ENCODE data around the gene IRF6.

Gene IRF6

DNA sequence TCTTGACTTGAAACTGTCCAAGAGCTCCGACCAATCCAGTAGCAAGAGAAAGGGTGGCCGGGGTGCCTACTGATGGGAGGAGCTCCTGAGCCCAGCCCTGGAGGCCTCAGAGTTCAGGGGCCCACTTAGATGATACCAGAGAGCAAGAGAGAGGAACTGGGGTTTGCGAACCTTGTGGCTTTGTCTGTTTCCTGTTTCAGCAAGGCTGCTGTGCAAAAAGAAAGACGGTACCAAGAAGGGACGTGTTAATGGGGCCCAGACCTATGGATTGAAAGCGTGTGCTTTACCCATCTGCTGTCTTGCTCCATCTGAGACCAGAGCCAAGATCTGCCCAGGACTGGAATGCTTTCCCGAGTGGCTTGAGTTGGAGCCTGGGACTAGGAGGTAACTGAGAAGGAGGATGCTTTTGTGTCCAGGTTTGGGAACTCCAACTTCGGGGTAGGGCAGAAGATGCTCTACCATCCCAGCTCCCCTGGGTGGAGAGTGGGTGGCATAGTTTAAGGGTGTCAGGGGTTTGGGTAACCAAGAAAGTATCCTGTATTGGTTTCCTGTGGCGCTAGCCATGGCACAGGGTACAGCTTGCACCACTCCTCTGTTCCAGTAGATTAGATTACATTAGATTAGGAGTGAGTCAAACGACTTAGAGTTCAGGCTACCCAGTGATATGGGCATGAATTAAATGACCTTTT is 49.9 kb downstream of the IRF6 start, which contains the start of gene TRAF3IP3:
Gene TRAF3IP3 (plus strand): TSS at position 128 of the 689 bp plus-strand sequence. CDS start 3,987 bp downstream, outside the sequence.
- no peak for DNase-seq

DNA sequence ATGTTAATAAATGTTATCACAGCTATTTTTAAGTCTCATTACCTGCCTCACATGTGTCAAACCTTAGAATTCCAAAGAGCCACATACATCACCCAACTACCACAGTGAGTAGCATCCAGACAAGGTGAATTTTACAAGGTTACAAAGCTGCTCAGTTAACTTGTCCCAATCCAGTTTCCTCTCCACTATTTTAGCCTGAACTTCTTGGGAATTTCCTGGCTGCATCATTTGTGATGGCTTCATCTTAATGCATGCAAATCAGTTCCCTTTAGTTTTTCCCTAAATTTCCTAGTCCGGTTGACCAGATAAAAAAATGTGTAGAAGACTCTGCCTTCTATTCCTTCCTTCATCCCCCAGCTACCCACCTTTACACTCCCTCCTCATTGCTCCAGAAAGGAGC is 50.7 kb downstream of the IRF6 start:
- no peak for DNase-seq

DNA sequence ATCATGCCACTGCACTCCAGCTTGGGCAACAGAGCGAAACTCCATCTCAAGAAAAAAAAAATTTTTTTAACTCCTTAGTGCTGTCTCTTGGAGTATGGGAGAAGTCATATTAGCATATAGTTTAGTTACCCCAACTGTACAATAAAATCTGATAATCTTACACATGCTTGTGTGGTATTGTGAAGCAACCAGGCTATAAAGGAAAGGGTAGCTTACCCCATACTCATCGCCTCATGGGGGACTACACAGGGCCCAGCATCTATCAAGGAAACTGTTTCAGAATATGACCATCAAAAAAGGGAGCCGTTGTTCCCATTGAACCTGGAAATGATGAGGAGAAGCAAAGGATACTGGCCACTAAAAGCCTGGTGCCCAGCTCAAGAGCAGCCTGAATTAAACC is 53.1 kb downstream of the IRF6 start:
- DNase-seq, result no peak

DNA sequence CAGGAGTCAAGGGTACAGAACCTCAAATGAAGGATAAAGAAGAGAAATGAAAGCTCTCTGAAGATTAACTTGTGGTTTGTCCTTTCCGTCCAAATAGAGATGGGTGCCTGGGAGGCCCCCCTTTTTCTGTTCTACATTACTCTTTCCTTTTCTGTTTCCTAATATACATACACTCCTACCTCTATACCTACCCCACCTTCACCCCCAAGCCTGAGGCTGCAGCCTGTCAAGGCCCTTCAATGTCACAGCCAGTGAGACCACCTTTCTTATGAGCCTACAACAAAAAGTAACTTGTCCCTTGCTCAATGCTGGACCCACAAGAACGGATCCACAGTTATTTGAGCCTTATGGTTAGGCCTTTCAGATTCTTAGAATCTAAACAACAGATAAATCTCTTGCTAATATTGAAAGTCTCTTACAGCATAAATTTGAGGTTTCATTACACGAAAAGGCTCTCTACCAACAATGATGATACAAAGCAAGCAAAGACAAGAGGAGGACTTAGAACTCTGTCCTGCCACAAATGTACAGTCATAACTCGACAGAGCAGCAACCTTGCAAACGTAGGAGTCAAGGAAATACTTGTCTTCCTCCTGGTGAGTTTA is 54.2 kb downstream of the IRF6 start:
- DNase-seq, result no peak

DNA sequence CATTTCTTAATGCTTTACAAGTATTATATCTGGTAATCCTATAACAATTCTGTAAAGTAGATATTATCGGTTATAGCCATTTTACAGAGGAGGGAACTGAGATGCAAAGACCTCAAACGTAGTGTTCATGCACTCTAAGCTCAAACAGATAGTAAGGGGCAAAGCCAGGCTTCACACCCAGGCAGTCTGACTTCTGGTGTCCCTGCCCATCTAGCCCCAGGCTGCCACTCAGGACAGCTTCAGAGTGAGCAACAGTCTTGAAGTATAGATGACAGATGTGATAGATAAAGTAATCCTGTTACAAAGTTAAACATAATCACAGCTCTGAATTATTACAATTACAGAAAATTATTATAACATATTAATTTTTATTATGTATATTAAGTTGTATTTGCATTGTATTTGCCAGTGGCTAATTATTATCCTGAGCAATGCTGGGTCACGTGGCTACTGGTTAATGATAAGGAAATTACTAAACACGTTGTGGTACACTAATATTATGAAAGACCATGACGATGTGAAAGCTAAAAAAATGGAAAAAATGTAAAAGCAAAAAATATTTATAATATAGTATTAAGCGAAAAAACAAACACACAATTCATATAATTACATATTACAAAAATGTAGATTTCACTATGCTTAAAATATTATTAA is 56.1 kb downstream of the IRF6 start:
- DNase-seq, result no peak

DNA sequence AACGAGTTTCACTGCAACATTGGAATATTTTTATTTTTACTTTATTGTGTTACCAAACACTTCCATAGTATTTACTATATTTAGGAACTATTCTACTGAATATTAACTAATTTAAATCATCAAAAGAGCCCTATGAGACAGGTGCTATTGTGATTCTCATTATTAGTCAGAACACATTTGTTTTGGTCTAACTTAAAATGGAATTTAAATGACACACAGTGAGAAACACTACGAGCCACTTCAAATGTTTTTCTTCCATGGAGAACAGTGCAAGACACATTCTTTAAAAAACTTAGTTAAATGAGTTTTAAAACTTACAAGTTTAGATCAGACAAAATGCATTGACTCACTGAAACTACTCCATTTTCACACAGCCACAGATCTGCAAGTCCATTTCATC is 56.7 kb downstream of the IRF6 start:
- no peak for DNase-seq

DNA sequence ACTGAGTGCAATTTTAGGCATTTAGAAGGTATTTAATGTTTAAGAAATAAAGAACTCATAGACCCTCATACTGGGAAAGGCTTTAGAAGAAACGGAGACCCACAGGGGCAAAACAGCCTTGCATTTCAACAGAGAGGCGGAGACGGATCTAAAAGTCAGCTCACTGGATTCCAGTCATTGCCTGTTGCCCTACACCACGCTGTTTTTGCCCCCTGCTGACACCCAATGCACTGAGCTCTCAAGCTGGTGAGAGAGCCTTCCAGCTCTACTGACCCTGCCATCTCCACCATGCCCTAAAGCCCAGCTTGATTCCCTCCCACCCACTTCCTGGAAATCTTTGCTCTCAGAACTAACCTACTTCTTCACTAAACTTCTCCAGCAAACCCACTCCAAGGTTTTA is 57.3 kb downstream of the IRF6 start:
- no peak for DNase-seq

DNA sequence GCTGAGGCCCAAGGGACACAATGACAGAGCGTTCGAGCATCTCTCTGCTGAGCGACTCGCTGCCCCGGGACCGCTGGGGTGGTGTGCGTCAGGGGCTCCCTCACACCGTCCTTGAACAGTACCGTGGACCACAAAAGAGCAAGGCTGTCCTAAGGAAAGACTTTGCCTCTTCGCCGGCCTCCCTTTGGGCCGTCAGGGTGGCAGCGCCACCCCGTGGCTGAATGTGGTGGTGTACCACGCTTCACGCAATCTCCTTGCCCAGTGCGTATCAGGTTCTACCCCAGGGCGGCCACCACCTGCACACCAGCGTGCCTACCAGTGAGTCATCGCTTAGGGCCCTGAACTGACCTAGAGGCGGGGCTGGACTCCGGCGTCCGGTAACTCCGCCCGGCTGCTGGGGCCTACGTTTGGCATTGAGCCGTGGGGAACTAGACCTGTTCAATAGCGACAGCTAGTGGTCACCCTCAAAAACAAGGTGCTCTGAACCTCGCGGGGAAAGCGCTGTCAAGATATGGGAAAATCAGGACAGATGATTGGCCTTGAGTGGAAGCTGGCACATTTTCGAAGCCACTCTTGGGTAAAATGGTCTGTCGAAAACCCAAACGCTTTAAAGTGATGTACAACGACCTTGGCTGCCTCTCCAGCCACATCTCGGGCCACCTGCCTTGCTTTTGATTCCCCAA is 58.2 kb downstream of the IRF6 start:
- DNase-seq, result no peak

DNA sequence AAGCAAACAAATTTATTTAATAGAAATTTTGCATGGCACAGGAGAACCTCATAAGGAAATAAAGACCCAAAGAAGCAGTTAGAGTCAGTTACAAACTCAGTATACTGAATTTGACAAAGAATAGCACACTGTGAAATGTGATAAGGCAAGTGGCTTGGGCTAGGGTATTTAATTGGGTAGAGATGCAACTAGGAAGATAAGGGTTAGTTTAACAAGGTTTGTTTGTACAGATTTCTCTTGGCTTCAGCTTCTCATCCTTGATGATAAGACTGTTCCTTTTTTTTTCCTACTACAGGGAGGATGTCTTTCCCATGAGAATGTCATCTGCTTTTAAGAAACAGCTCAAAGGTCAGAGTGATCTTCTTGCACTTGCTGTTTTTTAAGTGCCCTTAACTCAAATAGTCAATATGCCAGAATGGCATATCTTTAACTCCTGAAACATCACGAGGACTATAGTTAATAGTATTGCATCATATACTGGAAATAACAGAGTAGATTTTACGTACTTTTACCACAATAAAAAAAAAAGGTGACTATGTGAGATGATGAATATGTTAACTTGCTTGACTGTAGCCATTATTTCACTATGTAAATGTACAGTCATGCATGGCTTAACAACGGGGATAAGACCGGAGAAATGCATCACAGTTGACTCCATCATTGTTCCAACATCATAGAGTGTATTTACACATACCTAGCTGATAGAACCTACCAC is 59.3 kb downstream of the IRF6 start:
- no peak for DNase-seq

DNA sequence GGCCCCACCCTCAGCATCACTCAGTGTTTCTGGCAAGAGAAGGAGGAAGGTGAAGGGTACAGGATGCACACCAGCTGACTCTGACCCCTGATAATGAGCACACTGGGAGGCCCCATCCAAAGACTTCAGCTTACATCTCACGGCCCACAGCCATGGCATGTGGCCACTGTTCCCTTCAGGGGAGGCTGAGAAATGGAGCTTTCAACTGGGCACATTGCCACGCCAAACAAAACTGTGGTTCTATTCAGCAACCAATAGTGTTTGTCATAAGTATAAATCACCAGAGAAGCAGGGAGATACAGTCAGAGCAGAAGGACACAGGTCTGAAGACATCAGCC is 62.8 kb downstream of the IRF6 start:
- DNase-seq, result no peak

DNA sequence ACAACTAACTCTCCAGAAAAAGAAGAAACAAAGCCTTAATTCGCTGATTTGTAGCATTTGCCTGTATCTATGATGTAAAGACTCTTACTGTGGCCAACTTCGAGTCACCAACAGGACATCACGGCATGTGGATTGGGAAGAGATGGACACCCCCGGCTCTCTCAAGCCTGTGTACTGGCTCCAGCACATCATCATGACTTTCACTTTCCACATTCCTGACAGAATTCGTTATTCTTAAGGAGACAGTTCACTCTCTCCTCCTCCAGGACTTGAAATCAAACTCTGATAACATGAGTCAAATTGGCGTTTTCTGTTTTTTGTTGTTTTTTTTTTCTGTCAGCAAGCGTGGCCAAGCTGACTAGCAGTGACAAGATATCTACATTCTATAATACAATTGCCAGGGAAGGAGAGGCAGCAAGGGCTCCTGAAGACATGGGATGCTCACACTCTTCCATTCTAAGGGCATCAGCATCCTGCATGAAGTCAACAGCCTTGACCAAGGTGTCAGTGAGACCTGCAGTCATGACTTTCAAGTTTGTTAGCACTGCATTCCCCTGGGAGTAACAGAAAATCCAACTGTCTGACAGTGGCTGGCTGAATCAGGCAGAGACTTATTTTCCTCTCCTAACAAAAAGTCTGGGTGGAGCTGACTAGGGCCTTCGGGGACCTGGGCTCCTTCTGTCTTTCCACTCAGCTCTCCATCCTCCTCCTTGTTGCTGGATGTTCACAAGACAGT is 63.4 kb downstream of the IRF6 start:
- no peak for DNase-seq

DNA sequence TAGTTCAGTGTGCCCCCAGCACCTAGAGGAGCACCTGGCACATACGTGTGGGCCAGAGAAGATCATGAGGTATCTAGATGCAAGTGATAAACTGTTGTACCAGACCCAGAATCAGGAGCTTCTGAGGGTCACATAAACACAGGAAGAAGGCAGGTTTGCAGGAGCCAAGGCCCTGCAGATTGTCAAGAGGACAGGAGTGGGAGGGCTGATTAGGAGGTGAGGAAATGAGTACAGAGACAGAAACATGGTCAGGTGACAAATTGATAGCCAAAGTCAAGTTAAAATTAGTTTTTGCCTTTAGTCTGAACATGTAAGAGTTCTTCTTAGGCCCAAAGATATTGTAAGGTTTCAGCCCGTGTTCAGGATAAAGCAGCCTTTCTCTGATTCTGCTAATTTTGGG is 64.1 kb downstream of the IRF6 start:
- no peak for DNase-seq

DNA sequence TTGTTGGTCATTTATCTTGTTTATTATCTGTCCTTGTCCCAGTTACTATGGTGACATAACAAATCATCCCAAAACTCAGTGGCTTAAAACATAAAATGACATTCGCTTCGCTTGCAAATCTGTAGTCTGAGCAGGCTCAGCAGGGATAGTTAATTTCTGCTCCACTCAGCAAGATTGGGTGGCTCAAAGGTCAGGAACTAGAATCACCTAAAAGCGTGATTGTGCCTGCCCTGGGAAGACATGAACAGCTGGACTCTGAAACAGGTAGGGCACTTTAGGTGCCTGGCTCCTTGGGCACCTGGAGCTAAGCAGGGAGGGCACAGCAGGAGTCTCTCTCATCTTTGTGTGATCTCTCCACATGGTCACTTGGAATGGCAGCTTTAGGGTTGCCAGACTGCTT is 64.7 kb downstream of the IRF6 start:
- DNase-seq, result no peak

DNA sequence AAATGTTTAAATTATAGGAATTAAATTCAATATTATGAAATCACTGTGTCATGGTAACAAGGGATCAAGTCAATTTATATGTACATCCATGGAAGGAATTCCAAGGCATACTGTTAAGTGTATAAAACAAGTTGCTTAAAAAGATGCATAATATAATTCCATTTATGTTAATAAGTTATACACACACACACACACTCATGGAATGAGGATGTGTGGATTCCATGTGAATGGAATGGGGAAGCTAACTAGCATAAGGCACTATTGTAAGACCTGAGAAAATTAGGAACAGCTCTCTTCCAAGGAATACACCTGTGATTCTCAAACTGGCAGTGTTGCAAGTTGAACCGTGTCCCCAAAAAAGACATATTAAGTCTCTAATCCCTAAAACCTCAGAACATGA is 67.7 kb downstream of the IRF6 start:
- no peak for DNase-seq

DNA sequence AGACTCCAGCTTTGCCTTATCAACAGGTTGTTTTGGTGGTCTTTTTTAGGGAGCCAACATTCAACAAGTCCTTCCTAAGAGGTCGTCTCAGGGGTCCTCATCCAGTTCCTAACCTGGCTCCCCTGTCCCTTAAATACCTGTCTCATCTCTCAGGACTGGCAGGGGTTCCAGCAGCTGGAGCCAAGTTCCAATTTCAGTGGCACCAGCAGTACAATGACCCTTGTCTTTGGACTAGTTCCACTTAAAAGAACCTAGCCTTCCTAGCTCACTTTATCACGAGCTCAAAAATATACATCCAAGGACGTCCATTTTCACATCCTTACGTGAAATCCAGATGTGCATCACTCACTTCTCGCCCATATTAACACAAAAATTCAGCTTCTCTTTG is 68.8 kb downstream of the IRF6 start:
- DNase-seq, result no peak

DNA sequence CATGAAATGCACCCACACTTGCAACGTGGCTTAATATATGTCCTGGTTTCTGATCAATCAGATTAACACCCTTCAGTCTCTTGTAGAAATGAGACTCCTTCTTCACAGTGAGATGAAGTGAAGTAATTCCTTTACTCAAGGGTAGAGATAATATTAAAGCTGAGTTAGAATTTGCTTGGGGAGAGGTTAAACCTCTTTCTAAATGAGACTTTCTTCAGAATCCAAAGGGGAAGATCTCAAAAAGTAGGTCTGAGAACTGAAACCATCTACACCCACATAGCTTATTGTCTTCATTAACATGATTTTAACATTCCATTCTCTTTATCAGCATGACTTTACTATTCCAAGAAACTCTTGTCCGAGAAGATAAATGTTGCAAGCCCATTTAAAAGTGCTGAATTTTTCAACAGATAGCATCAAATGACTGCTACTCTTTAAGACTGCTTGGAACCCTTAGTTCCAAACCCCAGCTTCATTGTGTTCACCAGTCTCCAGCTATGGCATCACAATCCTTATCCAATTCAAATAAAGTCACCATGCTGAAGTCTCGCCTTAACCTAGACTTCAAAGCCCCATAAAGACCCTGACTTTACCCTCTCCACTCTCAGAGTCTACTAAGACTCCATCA is 69.3 kb downstream of the IRF6 start:
- DNase-seq, result no peak

All from NCI-H187 (cell line).